H1 (cell line): Measurements from ENCODE around the gene EEF2K. TPM values are rescaled to one million over a fixed set of nuclear protein-coding genes. Genes with fewer than 3 reads are reported as not detected.

Experiments used
- CTCF ChIA-PET: fragments of 300-600 bp; sonication (Branson Sonifier 250); formaldehyde crosslinking; loops from one replicate; lab custom pipeline; 2021; ENCODE audit not compliant: partially characterized antibody; lab: Charles Lee
- POLR2A ChIA-PET: fragments of 300-600 bp; sonication (Branson Sonifier 250); formaldehyde crosslinking; loops from one replicate; lab custom pipeline; 2021; ENCODE audit warnings: inconsistent platforms; ENCODE audit not compliant: partially characterized antibody; lab: Charles Lee
- DNase-seq, 2 experiments: peaks; one replicate each; pipeline versions ENCODE4 v3.0.0 to v3.0.0-alpha.2; 2010 to 2022; ENCODE audit warnings: low spot score in 2 of 2, low read depth in 1 of 2, mixed read lengths in 1 of 2
- FAIRE-seq: peaks from 2 replicates; lab custom pipeline; 2011; peaks lifted over from hg19 to GRCh38; lab: Jason Lieb, UNC
- H2AFZ ChIP-seq: 2 replicates; pipeline ENCODE4 v1.8.1; 2012; ENCODE audit warnings: low read length, inconsistent platforms
- H2AK5ac ChIP-seq: 2 replicates; pipeline ENCODE4 v1.6.1; 2013; ENCODE audit warnings: low read depth, low read length
- H2BK120ac ChIP-seq: replicated peaks from 2 replicates; pipeline ENCODE3; 2013; ENCODE audit warnings: low read depth, low read length, inconsistent platforms
- H2BK12ac ChIP-seq: 2 replicates; pipeline ENCODE4 v1.6.1; 2013; ENCODE audit warnings: low read depth, low read length
- H2BK15ac ChIP-seq: 2 replicates; pipeline ENCODE4 v1.6.1; 2013; ENCODE audit warnings: low read length
- H2BK20ac ChIP-seq: 2 replicates; pipeline ENCODE4 v1.6.1; 2013; ENCODE audit warnings: low read length
- H2BK5ac ChIP-seq: 2 replicates; pipeline ENCODE4 v1.6.1; 2013; ENCODE audit warnings: low read depth, low read length
- H3K14ac ChIP-seq: 2 replicates; pipeline ENCODE4 v1.6.1; 2013; ENCODE audit warnings: inconsistent platforms; ENCODE audit not compliant: insufficient read length
- H3K18ac ChIP-seq: 2 replicates; pipeline ENCODE4 v1.6.1; 2013; ENCODE audit warnings: low read length; ENCODE audit errors: extremely low read depth
- H3K23ac ChIP-seq: 2 replicates; pipeline ENCODE4 v1.6.1; 2013; ENCODE audit warnings: inconsistent platforms; ENCODE audit not compliant: insufficient read length
- H3K23me2 ChIP-seq: 2 replicates; pipeline ENCODE4 v1.6.1; 2013; ENCODE audit warnings: low read depth, low read length
- H3K27ac ChIP-seq: 2 replicates; pipeline ENCODE4 v1.6.1; 2011; ENCODE audit warnings: low read depth, low read length, inconsistent platforms
- H3K27me3 ChIP-seq, 4 experiments: replicated peaks in 1 of 4; 1 replicate in 1 of 4; 2 replicates in 3 of 4; pipeline versions ENCODE4 v1.6.1 to v1.8.1; 2011 to 2013; ENCODE audit warnings: low read length in 3 of 4, mild to moderate bottlenecking in 3 of 4, inconsistent platforms in 2 of 4, mixed read lengths in 2 of 4, moderate library complexity in 1 of 4; ENCODE audit not compliant: control insufficient read depth in 3 of 4, insufficient read depth in 3 of 4; ENCODE audit errors: extremely low read depth in 1 of 4
- H3K36me3 ChIP-seq, 4 experiments: 2 replicates each; pipeline versions ENCODE4 v1.6.1 to v1.8.1; 2011 to 2013; ENCODE audit warnings: mild to moderate bottlenecking in 4 of 4, low read length in 3 of 4, moderate library complexity in 2 of 4, control low read depth in 1 of 4, inconsistent platforms in 1 of 4; ENCODE audit not compliant: insufficient read depth in 4 of 4, control insufficient read depth in 2 of 4
- H3K4ac ChIP-seq: replicated peaks from 2 replicates; pipeline ENCODE3; 2013; ENCODE audit warnings: low read length, low read depth, mixed read lengths, inconsistent platforms; ENCODE audit not compliant: insufficient read length
- H3K4me1 ChIP-seq, 4 experiments: replicated peaks in 1 of 4; 1 replicate in 1 of 4; 2 replicates in 3 of 4; pipeline versions ENCODE4 v1.6.1 to v1.8.1; 2011 to 2013; ENCODE audit warnings: low read length in 3 of 4, inconsistent platforms in 2 of 4, mixed read lengths in 1 of 4; ENCODE audit not compliant: insufficient read depth in 4 of 4, control insufficient read depth in 3 of 4
- H3K4me2 ChIP-seq, 2 experiments: 2 replicates each; pipeline versions ENCODE4 v1.6.1 to v1.8.1; 2011 to 2013; ENCODE audit warnings: low read depth in 2 of 2, low read length in 2 of 2, control low read depth in 1 of 2, inconsistent platforms in 1 of 2, mild to moderate bottlenecking in 1 of 2; ENCODE audit not compliant: insufficient read depth in 1 of 2
- H3K4me3 ChIP-seq, 4 experiments: fragments of 200-600, 300-600 bp in 1 of 4; sonication (generic), shearing (Covaris generic), sonication (Bioruptor Twin) in 1 of 4; 2 replicates each; pipeline versions ENCODE4 v1.5.1 to v1.8.1; 2011 to 2016; ENCODE audit warnings: low read length in 4 of 4, low read depth in 3 of 4, control low read depth in 2 of 4, inconsistent platforms in 2 of 4, mild to moderate bottlenecking in 2 of 4, mixed read lengths in 1 of 4, moderate library complexity in 1 of 4; ENCODE audit not compliant: insufficient read depth in 2 of 4; ENCODE audit errors: extremely low read depth in 1 of 4
- H3K56ac ChIP-seq: replicated peaks from 2 replicates; pipeline ENCODE3; 2013; ENCODE audit warnings: low read depth, mild to moderate bottlenecking, mixed read lengths, low read length, inconsistent platforms; ENCODE audit not compliant: insufficient read length
- H3K79me1 ChIP-seq: 2 replicates; pipeline ENCODE4 v1.6.1; 2013; ENCODE audit warnings: low read depth, low read length, control low read depth
- H3K79me2 ChIP-seq, 2 experiments: 2 replicates each; pipeline versions ENCODE4 v1.6.1 to v1.8.1; 2012 to 2013; ENCODE audit warnings: low read length in 2 of 2, mild to moderate bottlenecking in 2 of 2, inconsistent platforms in 1 of 2; ENCODE audit not compliant: insufficient read depth in 2 of 2, control insufficient read depth in 1 of 2
- H3K9ac ChIP-seq, 4 experiments: replicated peaks in 1 of 4; 1 replicate in 1 of 4; 2 replicates in 3 of 4; pipeline versions ENCODE4 v1.6.1 to v1.8.1; 2011 to 2013; ENCODE audit warnings: low read depth in 3 of 4, low read length in 3 of 4, control low read depth in 2 of 4, mild to moderate bottlenecking in 2 of 4, moderate library complexity in 2 of 4, inconsistent platforms in 1 of 4; ENCODE audit errors: extremely low read depth in 1 of 4
- H3K9me3 ChIP-seq, 2 experiments: 2 replicates each; pipeline versions ENCODE4 v1.6.1 to v1.8.1; 2012 to 2013; ENCODE audit warnings: mild to moderate bottlenecking in 2 of 2, moderate library complexity in 2 of 2, control low read depth in 1 of 2, inconsistent platforms in 1 of 2, low read depth in 1 of 2, low read length in 1 of 2, mixed read lengths in 1 of 2; ENCODE audit not compliant: insufficient read depth in 2 of 2
- H4K20me1 ChIP-seq, 2 experiments: replicated peaks in 1 of 2; 2 replicates each; pipeline versions ENCODE3 to v1.8.1; 2011 to 2013; ENCODE audit warnings: inconsistent platforms in 2 of 2, low read length in 2 of 2, mild to moderate bottlenecking in 1 of 2; ENCODE audit not compliant: insufficient read depth in 2 of 2, control insufficient read depth in 1 of 2
- H4K5ac ChIP-seq: 2 replicates; pipeline ENCODE4 v1.6.1; 2013; ENCODE audit warnings: low read length, low read depth, mixed read lengths, inconsistent platforms; ENCODE audit not compliant: insufficient read length
- H4K8ac ChIP-seq: 2 replicates; pipeline ENCODE4 v1.8.0; 2013; ENCODE audit warnings: mild to moderate bottlenecking, moderate library complexity, low read length, inconsistent platforms; ENCODE audit not compliant: insufficient read depth; ENCODE audit errors: extremely low read depth
- H4K91ac ChIP-seq: replicated peaks from 2 replicates; pipeline ENCODE3; 2013; ENCODE audit warnings: low read length, mixed read lengths, inconsistent platforms; ENCODE audit not compliant: insufficient read length
- EGR1 ChIP-seq: IDR thresholded peaks from 2 replicates; pipeline ENCODE4 v1.6.1; 2011; ENCODE audit warnings: low read depth, low read length, borderline replicate concordance
- GABPA ChIP-seq: IDR thresholded peaks from 2 replicates; pipeline ENCODE4 v1.6.1; 2011; ENCODE audit warnings: mild to moderate bottlenecking, low read length, moderate library complexity, borderline replicate concordance; ENCODE audit not compliant: insufficient read depth
- HDAC6 ChIP-seq: IDR thresholded peaks from one replicate; pipeline ENCODE4 v1.7.1; 2012; ENCODE audit warnings: low read depth, mild to moderate bottlenecking, inconsistent platforms, low read length, moderate library complexity
- RBBP5 ChIP-seq: IDR thresholded peaks from 2 replicates; pipeline ENCODE4 v1.7.1; 2012; ENCODE audit warnings: low read depth, mild to moderate bottlenecking, inconsistent platforms, low read length, moderate library complexity, borderline replicate concordance
- SP1 ChIP-seq: IDR thresholded peaks from 2 replicates; pipeline ENCODE4 v1.6.1; 2011; ENCODE audit warnings: low read depth, low read length
- SP2 ChIP-seq: IDR thresholded peaks from 2 replicates; pipeline ENCODE4 v1.6.1; 2012; ENCODE audit warnings: mild to moderate bottlenecking, low read length, inconsistent platforms
- SRF ChIP-seq: IDR thresholded peaks from 2 replicates; pipeline ENCODE4 v1.6.1; 2011; ENCODE audit warnings: mild to moderate bottlenecking, low read depth, low read length, moderate library complexity
- TAF1 ChIP-seq: IDR thresholded peaks from 2 replicates; pipeline ENCODE4 v1.6.1; 2011; ENCODE audit warnings: mild to moderate bottlenecking, low read depth, low read length
- ZNF274 ChIP-seq: IDR thresholded peaks from 2 replicates; pipeline ENCODE4 v1.7.0; 2012; ENCODE audit warnings: low read length, borderline replicate concordance; ENCODE audit errors: extremely low read depth
- WGBS, 2 experiments: shearing (Covaris generic) in 1 of 2; methylation state at CpG; one replicate each; pipeline versions ENCODE4 v1.1.6 to v1.1.7; 2013 to 2015; ENCODE audit warnings: low lambda C conversion rate in 2 of 2, mixed read lengths in 2 of 2, inconsistent platforms in 1 of 2, low coverage in 1 of 2, missing lambda C conversion rate in 1 of 2; ENCODE audit not compliant: insufficient replicate concordance in 2 of 2, insufficient coverage in 1 of 2, insufficient read length in 1 of 2; ENCODE audit errors: extremely low coverage in 1 of 2, missing lambda C conversion rate in 1 of 2; 5-methylcytosine and 5-hydroxymethylcytosine counted together
- polyA plus RNA-seq, 7 experiments: library from polyadenylated mRNA; depleted of rRNA in 3 of 7; stranded (reverse) in 5 of 7; unstranded in 2 of 7; fragments of >200 nt in 5 of 7; fragments of 200-250 nt in 2 of 7; gene quantifications; 1 replicate in 5 of 7; 2 replicates in 1 of 7; 4 replicates in 1 of 7; pipeline versions ENCODE4 v1.2.1 to v1.2.3, GENCODE V29; 2011 to 2013; ENCODE audit warnings: missing spikeins in 2 of 7, mixed read lengths in 2 of 7
- total RNA-seq: library from RNA; stranded (reverse); fragmentation: NEBNext Ultra II Directional; extraction: Animal tissue kit (Norgen Biotek cat#: 25700); gene quantifications from 2 replicates; pipeline ENCODE4 v1.2.1, GENCODE V29; 2021
- TF ChIP-seq, protein P1 (sequence below): IDR thresholded peaks from 2 replicates; pipeline ENCODE4 v1.6.1; 2012; ENCODE audit warnings: inconsistent platforms
- TF ChIP-seq, protein P2 (sequence below): IDR thresholded peaks from 2 replicates; pipeline ENCODE4 v1.6.1; 2012; ENCODE audit warnings: inconsistent platforms

The EEF2K gene
- total and polyA plus RNA-seq, 2 of the 8 experiments (the other 6 are each of a cell fraction or from before 2014, with no cell fraction given), result 14.9 to 30.2 TPM

DNA sequence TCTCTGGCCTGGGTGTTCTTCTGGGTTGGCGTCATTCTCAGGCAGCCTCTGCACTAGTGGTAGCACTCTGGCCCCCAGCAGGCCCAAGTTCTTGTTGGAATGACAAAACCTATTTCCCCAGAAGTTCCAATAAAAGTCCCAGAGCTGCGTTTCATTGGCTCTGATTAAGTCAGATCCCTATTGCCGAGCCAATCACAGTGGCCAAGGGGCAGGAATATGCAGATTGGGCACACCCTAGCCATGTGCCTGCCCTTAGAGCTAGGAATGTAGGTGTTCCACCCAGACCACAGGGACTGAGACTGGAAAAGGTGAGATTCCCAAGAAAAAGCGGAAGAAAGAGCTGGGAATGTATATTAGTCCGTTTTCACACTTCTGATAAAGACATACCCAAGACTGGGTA lies 46.2 kb downstream of the EEF2K start:
- H3K23me2 ChIP-seq, result no peaks in the 10 kb centered on the region
- no peaks in the 10 kb centered on the region for H3K79me2 ChIP-seq
- no peak overlapping the region for H3K4me3 ChIP-seq
- no peak overlapping the region for H2BK120ac ChIP-seq
- H3K14ac ChIP-seq, result no peak overlapping the region
- H2BK20ac ChIP-seq, result no peak overlapping the region
- peaks cover 3 to 17% (median 10%) of the 10 kb centered on the region in 4 experiments; a peak in 7 of 8 replicates for H3K36me3 ChIP-seq
- 0 out of 4 replicates have a peak, but pooled peaks cover 0 to 2% of the 10 kb centered on the region in 2 experiments for H3K9me3 ChIP-seq
- no peak overlapping the region for H3K9ac ChIP-seq
- no peak overlapping the region for H3K27ac ChIP-seq
- H4K5ac ChIP-seq, result no peak overlapping the region
- H4K20me1 ChIP-seq, result peaks cover 0 to 4% of the 10 kb centered on the region in 2 experiments
- no peak overlapping the region for H4K91ac ChIP-seq
- no peaks in the 10 kb centered on the region for H3K79me1 ChIP-seq
- no peak overlapping the region for H2BK12ac ChIP-seq
- no peak overlapping the region for H2AK5ac ChIP-seq
- H4K8ac ChIP-seq, result no peak overlapping the region
- TF ChIP-seq RBBP5 (no peak), SRF (no peak), SP2 (no peak), TAF1 (no peak), GABPA (no peak), SP1 (no peak), HDAC6 (no peak), EGR1 (no peak), ZNF274 (no peak)
- TF ChIP-seq, protein P1, sequence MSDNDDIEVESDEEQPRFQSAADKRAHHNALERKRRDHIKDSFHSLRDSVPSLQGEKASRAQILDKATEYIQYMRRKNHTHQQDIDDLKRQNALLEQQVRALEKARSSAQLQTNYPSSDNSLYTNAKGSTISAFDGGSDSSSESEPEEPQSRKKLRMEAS, result no peak
- TF ChIP-seq, protein P2, sequence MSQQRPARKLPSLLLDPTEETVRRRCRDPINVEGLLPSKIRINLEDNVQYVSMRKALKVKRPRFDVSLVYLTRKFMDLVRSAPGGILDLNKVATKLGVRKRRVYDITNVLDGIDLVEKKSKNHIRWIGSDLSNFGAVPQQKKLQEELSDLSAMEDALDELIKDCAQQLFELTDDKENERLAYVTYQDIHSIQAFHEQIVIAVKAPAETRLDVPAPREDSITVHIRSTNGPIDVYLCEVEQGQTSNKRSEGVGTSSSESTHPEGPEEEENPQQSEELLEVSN, result no peak
- DNase-seq (no peak), FAIRE-seq (no peak)
- H2BK15ac ChIP-seq, result no peak overlapping the region
- no peaks in the 10 kb centered on the region for H3K27me3 ChIP-seq
- WGBS, 2 experiments, result 68% methylated on average over 5 of the region's 5 CpGs; no CpG with 5 or more reads in 1 of the 2 experiments
- POLR2A ChIA-PET, result no interaction called here
- CTCF ChIA-PET, result interaction anchor here (0.9 to 1.1 kb wide), 3 partner anchors 11 to 21 kb away, joined by 3 to 5 read pairs (median 3); no protein-coding TSS in a partner anchor
- no peak overlapping the region for H2BK5ac ChIP-seq
- H3K4me2 ChIP-seq, result no peak overlapping the region
- H3K4ac ChIP-seq, result no peak overlapping the region
- no peak overlapping the region for H3K18ac ChIP-seq
- H3K23ac ChIP-seq, result no peak overlapping the region
- H3K56ac ChIP-seq, result no peak overlapping the region
- no peaks in the 10 kb centered on the region for H3K4me1 ChIP-seq
- H2AFZ ChIP-seq, result no peak overlapping the region
